ENCODE data around the gene ZSWIM5.
"Not testable (repeated sequence)": the region's sequence is repeated elsewhere in the genome, so short reads cannot be mapped to it uniquely, and the experiment has no call there.

The ZSWIM5 gene

DNA sequence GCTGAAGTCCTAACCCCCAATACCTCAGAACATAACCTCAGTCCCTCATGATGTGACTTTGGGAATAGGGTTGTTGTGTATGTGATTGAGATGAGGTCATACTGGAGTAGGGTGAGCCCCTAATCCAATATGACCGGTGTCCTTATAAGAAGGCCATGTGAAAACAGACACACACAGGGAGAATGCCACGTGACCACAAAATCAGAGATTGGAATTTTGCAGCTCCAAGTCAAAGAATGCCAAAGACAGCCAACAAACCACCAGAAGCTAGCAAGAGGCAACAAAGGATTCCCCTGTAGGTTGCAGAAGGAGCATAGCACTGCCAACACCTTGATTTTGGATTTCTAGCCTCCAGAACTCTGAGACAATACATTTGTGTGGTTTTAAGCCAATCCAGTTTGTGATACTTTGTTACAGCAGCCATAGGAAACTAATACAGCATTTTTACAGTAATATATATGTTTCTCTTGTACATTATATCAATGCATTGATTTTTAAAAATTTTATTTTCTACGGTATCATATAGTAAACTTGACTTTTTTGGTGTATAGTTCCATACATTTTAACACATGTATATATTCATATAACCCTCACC, 5.4 kb downstream of the ZSWIM5 start:
- no peak for DNase-seq

DNA sequence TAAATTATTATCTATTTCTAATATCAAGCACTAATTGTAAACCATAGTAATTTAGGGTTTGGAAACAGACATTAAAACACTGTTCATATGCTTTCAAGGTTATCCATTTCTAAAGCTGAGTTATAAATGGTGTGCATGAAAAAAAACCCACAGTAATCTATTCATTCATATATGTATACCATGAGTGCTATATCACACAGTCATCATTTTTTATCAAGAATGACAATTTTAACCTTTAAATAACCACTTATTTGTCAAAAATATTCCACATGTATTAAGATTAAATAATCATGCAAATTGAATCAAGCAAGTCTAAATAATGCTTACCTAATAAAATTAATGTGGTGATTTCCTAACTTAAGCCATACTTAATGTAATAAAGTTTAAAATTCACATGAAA, 6.0 kb downstream of the ZSWIM5 start:
- no peak for DNase-seq

DNA sequence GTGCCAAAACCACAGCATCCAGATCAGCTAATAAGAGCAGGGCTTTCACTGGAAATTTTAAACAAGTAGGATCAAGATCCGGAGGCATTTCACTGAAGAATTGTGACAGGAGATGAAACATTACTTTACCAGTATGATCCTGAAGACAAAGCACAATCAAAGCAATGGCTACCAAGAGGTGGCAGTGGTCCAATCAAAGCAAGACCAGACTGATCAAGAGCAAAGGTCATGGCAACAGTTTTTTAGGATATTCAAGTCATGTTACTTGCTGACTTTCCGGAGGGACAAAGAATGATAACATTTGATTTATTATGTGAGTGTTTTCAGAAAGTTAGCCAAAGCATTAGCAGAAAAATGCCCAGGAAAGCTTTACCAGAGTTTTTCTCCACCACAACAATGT, 8.2 kb downstream of the ZSWIM5 start:
- DNase-seq = no peak

DNA sequence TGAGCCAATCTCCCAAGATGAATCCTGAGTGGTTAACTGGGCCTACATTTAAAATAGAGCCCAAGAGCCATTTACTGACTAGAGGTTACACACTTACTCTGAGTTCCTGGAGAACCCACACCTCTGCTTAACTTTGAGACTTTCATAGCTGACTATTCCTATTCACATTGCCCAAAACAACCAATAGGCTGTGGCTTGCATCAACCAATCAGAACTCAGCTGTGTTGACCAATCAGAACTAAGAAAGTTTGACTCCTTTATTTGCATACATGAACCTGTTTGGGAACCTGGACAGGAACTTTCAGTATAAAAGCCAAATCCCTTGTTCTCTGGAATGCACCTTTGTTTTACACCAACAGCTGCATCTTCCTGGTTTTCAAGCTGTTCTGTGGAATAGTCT, 9.5 kb downstream of the ZSWIM5 start:
- DNase-seq = no peak

DNA sequence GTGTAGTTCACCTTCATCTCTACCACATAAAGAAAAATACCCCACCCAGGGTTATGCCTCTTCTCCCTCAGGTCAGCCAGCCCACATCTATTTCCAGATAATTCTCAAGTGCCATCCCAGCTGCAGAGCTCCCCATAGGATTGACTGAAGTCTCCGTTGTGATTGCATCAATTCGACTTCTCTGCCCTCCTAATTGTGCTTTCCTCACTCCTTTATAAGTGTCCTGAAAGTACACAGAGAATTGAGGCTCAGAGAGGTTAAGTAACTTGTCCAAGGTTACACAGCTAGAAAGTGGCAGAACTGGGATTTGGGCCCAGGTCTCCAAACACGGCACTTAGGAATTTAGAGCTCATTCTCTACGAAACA, 15.0 kb downstream of the ZSWIM5 start:
- no peak for DNase-seq

DNA sequence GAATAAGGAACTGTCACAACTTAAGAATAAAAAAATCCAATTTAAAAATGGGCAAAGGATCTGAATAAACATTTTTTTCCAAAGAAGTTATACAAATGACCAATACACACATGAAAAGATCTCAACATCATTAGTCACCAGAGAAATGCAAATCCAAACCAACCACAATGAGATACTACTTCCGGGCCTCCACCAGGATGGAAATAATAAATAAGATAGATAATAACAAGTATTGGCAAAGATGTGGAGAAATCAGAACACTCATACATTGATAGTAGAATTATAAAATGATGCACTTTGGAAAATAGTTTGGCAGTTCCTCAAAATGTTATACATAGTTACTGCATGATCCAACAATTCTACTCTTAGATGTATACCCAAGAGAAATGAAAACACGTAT, 18.7 kb downstream of the ZSWIM5 start:
- no peak for DNase-seq

DNA sequence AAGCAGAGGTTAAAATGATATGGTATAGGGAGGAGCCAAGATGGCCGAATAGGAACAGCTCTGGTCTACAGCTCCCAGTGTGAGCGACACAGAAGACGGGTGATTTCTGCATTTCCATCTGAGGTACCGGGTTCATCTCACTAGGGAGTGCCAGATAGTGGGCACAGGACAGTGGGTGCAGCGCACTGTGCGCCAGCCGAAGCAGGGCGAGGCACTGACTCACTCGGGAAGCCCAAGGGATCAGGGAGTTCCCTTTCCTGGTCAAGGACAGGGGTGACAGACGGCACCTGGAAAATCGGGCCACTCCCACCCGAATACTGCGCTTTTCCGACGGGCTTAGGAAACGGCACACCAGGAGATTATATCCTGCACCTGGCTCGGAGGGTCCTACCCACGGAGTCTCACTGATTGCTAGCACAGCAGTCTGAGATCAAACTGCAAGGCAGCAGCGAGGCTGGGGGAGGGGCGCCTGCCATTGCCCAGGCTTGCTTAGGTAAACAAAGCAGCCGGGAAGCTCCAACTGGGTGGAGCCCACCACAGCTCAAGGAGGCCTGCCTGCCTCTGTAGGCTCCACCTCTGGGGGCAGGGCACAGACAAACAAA, 26.4 kb downstream of the ZSWIM5 start:
- not testable (repeated sequence) for DNase-seq

DNA sequence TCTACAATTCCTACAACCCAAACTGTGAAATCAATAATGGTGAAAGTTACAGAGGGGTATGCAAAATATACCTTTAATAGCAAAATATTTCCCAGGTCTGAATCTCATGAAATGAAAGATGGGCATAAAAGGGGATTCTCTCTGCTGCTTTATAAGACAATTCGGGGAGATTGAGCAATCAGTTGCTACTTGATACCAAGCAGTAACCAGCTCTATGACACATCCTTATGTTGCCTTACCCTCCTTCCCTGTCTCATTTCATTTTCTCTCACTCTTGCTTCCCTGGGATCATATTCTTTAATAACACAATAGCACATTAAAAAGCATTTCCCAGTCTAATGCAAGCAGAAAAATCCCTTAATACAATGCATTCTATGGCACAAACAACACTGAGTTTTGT, 29.0 kb downstream of the ZSWIM5 start:
- DNase-seq = no peak

DNA sequence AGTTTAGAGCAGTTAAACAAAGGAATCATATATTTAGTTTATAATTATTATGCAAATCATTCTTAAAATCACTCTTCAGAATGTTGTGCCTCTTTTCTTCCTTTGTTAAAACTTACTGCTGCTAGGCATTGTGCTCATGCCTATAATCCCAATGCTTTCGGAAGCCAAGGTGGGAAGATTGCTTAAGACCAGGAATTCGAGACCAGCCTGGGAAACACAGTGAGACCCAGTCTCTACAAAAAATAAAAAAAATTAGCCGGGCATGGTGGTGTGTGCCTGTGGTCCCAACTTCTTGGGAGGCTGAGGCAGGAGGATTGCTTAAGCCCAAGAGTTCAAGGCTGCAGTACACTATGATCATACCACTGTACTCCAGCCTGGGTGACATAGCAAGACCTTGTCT, 33.6 kb downstream of the ZSWIM5 start:
- no peak for DNase-seq

DNA sequence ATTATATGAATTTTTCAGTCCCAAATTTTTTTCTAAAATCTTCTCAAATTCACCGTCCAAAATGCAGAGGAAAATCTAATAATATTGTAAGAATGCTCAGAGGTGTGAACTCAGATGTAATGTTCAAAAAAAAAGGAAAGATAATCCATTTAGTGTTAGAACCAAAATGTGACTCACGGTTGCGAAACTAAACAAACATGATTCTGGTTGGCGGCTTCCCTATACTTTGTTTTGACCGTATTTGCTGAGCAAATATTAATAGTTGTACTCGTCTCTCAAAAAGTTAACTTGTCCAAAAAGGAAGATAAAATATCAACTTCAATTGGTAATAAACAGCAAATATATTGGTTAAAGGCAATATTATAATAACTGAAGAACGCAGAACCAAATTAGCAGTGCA, 34.4 kb downstream of the ZSWIM5 start:
- no peak for DNase-seq

DNA sequence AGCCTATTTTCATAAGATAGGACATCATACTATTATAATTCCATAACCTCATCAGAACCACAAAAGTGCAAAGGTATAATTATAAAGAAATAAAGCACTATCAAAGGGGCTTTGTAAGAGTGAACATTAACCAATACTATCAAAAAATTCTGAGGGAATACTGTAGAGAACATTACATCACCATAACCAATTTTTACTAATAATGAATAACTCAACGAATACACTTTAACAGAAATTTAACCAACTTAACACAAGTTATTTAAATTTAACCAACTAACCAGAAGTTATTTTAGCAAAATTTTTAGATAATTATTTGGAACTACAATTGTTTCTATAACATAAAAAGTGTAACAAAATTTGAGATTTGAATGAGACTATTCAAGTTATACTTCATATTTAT, 34.8 kb downstream of the ZSWIM5 start:
- DNase-seq = no peak

DNA sequence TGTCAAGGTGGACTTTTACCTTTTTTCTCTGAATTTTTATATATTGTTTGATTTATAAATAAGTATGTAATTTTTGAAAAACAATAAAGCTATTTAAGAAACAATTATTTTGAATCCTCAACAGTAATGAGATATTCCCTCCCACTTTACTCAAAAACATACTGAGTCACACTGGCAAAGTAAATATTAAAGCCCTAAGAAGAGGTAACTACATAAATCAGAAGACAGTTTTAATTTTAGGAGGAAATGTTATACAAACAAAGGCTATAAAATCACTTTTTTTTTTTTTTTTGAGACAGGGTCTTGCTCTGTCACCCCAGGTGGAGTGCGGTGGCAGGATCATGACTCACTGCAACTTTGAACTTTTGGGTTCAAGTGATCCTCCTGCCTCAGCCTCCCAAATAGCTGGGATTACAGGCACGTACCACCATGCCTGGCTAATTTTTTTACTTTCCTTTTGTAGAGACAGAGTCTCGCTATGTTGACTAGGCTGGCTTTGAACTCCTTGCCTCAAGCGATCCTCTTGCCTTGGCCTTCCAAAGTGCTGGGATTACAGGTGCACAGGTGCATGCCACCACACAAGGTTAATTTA, 36.2 kb downstream of the ZSWIM5 start:
- DNase-seq = no peak

DNA sequence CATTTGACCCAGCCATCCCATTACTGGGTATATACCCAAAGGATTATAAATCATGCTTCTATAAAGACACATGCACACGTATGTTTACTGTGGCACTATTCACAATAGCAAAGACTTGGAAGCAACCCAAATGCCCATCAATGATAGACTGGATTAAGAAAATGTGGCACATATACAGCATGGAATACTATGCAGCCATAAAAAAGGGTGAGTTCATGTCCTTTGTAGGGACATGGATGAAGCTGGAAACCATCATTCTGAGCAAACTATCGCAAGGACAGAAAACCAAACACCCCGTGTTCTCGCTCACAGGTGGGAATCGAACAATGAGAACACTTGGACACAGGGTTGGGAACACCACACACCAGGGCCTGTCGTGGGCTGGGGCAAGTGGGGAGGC, 38.5 kb downstream of the ZSWIM5 start:
- DNase-seq = not testable (repeated sequence)

DNA sequence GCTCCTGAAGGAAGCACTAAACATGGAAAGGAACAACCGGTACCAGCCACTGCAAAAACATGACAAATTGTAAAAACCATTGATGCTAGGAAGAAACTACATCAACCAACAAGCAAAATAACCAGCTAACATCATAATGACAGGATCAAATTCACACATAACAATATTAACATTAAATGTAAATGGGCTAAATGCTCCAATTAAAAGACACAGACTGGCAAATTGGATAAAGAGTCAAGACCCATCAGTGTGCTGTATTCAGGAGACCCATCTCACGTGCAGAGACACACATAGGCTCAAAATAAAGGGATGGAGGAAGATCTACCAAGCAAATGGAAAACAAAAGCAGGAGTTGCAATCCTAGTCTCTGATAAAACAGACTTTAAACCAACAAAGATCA, 42.1 kb downstream of the ZSWIM5 start:
- DNase-seq = not testable (repeated sequence)

DNA sequence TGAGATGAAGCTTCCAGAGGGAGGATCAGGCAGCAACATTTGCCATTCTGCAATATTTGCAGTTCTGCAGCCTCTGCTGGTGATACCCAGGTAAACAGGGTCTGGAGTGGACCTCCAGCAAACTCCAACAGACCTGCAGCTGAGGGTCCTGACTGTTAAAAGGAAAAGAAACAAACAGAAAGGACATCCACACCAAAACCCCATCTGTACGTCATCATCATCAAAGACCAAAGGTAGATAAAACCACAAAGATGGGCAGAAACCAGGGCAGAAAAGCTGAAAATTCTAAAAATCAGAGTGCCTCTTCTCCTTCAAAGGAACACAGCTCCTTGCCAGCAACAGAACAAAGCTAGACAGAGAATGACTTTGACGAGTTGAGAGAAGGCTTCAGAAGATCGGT, 43.3 kb downstream of the ZSWIM5 start:
- DNase-seq = not testable (repeated sequence)

DNA sequence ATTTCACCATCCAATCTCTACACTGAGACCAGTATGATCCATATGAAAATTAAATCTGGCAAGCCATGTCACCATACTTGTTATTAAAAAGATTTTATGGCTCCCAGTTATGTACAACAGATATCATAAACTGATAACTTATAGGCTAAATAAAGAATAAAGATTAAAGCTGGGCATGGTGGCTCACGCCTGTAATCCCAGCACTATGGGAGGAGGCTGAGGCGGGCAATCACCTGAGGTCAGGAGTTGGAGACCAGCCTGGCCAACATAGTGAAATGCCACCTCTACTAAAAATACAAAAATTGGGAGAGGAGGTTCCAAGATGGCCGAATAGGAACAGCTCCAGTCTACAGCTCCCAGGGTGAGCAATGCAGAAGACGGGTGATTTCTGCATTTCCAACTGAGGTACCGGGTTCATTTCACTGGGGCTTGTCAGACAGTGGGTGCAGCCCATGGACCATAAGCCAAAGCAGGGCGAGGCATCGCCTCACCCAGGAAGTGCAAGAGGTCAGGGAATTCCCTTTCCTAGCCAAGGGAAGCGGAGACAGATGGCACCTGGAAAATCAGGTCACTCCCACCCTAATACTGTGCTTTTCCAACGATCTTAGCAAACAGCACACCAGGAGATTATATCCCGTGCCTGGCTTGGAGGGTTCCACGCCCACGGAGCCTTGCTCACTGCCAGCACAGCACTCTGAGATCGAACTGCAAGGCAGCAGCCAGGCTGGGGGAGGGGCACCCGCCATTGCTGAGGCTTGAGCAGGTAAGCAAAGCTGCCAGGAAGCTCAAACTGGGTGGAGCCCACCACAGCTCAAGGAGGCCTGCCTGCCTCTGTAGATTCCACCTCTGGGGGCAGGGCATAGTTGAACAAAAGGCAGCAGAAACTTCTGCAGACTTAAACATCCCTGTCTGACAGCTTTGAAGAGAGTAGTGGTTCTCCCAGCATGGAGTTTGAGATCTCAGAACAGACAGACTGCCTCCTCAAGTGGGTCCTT, 44.1 kb downstream of the ZSWIM5 start:
- not testable (repeated sequence) for DNase-seq

DNA sequence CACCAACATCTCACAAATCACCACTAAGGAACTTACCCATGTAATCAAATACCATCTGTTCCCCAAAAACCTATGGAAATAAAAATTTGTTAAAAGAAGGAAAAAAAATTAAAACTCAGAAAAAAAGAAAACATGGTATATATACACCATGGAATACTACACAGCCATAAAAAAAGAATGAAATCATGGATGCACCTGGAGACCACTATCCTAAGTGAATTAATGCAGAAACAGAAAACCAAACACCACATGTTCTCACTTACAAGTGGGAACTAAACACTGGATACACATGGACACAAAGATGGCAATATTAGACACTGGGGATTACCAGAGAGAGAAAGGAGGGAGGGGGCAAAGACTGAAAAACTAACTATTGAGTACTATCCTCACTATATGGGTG, 50.4 kb downstream of the ZSWIM5 start:
- no peak for DNase-seq

DNA sequence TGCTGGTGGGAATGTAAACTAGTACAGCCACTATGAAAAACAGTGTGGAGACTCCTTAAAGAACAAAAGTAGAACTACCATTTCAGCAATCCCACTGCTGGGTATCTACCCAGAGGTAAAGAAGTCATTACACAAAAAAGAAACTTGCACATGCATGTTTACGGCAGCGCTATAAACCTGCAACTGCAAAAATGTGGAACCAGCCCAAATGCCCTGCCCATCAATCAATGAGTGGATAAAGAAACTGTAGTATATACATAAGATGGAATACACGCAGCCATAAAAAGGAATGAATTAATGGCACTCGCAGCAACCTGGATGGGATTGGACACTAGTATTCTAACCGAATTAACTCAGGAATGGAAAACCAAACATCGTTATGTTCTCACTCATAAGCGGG, 51.0 kb downstream of the ZSWIM5 start:
- DNase-seq = no peak

DNA sequence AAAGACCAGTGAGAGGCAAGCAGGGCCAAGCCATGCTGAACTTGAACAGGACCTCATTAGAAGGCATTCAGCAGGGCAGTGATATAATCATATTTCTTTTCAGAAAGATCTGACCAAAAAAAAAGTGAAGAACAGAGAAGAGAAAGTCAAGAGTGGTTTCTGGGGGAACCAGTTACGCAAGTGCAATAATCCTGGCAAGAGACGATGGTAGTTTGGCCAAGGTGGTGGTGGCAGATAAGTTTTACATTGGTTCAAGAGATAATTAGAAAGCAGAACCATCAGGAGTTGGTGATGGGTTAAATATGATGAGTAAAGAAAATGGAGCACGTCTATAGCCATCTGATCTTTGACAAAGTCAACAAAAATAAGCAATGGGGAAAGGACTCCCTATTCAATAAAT, 54.3 kb downstream of the ZSWIM5 start:
- no peak for DNase-seq

DNA sequence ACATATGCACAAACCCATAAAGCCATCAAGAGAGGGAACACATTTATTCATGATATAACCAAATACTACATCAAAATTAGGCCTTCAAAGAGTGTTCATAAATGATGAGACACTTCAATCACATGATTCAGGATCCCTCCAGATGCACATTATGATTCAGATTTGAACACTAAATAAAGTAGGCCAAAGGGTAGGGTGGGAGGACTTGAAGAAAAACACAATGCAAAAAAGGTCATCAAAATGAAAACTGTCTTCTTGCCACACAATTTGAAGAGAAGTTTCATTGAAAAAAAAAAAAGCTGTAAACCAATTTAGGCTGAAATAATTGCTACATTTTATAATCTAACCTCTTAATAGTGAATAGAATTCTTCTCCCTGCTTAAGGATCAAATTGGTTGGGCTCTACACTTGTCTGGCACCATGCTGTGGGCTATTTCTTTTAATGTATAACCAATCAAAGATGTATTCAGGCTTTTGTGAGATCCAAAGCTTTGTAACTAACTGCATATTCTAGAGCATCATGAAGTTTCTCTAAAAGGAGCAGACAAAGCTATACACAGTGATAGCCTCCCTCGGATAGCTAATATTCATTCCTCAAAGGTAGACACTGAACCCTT, 58.1 kb downstream of the ZSWIM5 start:
- no peak for DNase-seq

DNA sequence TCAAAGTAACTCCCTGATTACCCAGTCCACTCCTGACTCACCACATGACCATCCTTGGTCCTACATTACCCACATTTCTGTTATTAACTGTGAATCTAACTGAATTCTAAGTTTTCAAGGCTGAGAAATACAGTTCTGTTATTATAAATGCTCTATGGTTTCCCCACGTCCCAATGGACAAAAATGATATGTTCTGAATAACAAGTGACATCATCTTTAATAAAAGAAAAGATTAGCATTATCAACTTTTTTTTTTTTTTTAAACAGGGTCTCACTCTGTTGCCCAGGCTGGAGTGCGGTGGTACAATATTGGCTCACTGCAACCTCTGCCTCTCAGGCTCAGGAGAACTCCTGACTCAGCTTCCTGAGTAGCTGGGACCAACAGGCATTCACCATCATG, 59.6 kb downstream of the ZSWIM5 start:
- no peak for DNase-seq

DNA sequence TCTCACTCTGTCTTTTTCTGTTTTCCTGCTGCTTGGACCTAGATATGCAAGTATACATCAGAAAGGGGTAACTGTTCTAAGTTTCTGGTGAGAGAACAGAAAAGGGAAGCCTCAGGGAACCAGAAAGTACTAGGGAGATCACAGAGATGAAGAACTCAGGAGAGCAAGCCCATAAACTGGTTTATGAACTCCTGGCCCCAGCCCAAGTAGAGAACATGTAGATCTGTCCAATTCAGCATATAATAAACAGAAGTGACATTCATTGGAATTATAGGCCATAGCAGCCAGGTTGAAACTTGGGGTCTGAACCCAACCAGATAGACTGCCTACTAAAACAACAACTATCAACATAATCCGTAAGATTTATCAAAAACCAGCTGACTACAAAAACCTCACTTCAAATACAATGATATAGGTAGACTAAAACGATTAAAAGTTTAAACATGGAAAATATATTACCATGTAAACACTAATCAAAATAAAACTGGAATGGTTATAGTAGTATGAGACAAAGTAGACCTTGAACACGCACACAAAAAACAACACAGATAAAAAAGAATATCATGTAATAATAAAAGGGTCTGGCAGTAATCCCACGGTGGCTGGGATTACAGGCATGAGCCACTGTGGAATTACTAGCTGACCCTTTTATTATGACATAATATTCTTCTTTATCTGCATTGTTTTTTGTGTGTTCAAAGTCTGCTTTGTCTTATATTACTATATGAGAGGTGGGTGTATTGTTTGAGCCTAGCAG, 65.0 kb downstream of the ZSWIM5 start:
- DNase-seq = no peak

Measured in C1 segment of cervical spinal cord (tissue), 14 donors.